GM19099 (cell line): ENCODE data around the gene OPCML.

ENCODE experiments used
- POLR2A ChIP-seq: IDR thresholded peaks from 3 replicates; pipeline ENCODE4 v1.6.1; 2011; ENCODE audit warnings: low read depth; ENCODE audit not compliant: insufficient read length; ENCODE audit errors: extremely low read depth

Gene OPCML

DNA sequence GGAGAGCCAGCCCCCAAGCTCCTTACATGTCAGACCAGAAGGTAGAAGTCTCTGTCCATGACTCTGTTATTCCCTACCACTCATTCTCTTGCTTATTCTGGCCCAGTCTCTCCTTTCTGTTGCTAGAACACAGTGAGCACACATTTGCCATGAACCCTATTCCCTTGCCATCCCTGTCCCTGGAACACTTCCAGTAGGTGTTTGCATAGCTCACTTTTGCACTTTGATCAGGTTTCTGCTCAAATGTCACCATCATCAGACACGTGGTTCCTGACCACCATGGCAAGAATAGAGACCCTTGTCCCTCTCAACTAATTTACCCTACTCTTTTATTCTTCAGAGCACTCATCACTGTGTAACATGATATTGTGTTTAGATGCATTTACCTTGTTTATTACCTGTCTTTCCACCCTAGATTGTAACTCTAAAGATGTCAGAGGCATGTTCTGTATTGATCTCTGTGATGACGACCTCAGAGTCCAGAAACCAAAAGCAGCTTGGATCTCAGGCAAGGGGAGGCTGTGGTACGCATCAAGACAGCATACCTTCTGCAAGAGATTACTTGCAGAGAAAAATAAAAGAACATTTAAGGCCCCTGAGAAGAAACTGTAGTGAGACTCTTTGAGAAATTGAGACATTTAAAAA, 606.4 kb downstream of the OPCML start:
- TF ChIP-seq POLR2A = no peak

DNA sequence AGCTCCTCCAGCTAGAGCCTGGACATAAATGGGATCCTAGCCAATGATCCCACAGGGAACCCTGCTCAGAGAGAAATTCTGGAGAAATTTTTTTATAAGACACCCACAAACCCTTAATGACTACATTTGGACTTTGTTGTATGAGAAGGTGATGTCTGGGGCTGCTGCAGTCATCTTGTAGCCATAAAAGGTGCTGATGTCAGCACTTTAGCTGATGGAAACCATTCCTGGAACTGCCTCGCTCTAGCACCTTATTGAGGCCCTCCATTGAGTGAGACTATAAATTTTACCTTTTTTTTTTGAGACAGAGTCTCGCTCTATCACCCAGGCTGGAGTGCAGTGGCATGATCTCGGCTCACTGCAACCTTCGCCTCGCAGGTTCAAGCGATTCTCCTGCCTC, 610.7 kb downstream of the OPCML start:
- TF ChIP-seq POLR2A = no peak

DNA sequence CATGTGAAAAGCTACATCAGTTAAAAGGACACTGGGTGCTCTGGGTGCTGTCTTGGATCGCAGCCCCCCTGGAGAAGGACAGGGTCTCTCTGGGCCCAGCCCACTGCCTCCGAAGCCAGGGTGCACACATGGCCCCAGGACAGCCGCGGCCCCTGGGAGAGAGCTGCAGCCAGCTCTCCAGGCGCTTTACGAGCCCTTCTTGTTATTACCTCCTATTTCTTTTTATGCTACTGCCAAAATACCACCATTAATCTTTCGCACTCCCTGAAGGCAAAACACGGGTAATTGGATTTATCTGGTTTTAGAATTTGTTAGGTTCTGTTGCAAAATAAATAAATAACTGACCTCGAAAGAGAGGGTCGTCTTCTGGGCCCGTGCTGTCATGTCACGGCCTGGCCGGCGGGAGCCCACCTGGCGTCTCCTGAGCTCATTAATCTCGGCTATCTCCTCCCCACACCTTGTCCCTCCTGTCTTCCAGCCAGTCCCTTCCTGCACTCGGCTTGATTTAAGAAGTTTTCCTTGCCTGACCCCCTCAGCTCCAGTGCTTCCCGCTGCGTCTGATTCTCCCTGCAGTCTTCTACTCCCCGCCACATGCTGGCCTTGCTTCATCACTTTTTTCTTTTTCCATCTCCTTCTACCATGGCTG, 611.7 kb downstream of the OPCML start:
- TF ChIP-seq POLR2A = no peak

DNA sequence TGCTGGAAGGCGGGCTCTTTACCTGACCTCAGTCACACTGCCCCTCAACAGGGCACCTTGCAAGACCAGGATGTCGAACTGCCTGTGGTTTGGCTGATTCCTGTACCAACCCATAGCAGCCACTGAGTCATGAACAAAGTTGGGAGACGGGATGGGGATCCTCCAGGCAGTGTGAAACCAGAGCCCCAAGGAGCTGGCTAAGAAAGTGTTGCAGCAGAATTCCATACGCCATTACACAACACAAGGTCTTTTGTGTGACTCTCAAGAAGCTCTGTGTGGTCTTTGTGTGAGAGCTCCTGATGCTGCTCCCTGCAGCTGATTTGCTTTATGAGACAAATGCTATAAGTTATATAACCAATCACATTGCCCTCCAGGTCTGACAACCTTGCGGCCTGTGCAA, 617.7 kb downstream of the OPCML start:
- TF ChIP-seq POLR2A = no peak

DNA sequence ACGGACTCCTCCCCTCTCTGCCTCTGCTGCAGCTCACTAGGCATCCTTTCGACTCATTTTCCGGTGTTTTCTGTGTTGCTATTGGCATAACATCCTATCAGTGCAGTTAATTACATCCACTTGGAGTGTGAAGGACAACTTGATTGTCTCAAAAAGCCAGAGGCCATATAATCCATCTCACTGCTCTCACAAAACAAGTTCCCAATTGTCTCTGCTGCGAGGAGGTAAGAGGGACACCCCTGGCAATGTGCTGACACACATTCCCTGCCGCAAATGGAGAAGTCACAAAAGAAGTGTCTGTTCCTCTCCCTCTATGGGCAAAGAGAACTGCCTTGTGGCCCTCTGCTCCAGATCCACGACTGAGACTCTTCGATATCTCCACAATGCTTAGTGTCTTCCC, 618.4 kb downstream of the OPCML start:
- TF ChIP-seq POLR2A = no peak

DNA sequence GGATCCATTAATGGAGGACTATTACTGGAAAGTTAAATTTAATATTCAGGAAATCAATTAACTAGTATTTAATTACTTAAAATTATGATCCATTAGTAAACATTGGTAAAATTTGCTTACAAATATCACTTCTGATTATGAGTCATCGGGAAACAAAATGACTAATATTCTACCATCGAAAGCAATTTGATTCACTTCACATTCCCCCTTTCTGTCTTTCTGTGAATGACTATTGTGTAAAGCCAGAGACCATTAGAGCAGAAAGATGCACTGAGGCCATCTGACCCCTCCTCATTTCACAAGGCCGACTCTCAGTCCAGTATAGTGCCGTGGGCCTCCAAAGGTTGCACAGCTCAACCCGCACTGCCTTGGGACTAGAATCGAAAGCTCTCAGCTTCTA, 619.0 kb downstream of the OPCML start:
- no peak for TF ChIP-seq POLR2A

DNA sequence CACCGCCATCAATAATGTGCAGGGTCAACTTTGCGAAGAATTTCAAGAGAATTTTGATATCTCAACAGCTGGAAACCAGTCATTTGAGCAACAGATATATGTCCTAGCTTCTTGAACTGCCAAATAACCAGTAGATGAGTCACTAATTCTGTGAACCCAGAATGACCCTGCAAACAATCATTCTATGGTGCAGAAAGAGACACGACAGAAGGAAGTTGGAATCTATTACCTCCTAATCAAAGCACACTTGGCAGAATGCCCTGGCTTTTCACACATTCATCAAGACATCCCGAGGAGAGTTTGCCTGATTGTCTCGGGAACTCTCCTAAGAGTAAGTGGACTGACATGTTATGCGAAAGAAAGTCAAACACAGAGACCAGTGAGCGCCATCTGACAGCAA, 621.1 kb downstream of the OPCML start:
- no peak for TF ChIP-seq POLR2A

DNA sequence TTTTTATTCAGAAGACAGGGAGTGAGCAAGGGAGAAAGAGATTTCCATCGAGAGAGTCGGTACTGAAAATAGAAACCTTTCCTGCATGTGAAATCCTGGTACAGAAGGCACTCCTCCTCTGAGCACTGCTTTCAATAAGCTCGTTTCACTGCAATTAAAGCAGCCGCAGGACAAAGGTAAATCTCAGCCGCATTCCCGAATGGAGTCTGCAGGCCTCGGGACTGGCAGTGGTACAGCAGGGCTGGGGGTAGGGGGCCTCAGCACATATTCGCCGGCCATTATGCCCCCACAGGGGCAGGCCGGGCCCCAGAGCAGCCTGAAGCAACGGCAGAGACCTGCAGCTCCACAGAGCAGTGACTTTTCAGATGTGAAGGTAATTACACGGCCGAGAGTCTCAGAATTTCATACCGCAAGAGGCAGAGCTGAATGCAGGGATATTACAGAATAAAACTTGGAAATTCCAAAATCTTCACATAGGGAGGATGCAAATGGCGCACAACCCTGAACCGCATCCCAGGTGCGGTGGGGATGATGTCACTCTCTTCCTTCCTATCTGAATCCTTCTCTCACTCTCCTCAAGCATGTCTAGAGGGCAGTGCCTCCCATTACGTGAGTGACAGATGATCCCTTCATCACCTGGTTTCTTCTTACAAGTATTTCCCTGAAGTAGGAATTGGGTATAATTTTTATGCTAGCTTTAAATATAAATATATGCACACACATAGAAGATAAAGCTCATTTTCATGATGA, 622.1 kb downstream of the OPCML start:
- no peak for TF ChIP-seq POLR2A

DNA sequence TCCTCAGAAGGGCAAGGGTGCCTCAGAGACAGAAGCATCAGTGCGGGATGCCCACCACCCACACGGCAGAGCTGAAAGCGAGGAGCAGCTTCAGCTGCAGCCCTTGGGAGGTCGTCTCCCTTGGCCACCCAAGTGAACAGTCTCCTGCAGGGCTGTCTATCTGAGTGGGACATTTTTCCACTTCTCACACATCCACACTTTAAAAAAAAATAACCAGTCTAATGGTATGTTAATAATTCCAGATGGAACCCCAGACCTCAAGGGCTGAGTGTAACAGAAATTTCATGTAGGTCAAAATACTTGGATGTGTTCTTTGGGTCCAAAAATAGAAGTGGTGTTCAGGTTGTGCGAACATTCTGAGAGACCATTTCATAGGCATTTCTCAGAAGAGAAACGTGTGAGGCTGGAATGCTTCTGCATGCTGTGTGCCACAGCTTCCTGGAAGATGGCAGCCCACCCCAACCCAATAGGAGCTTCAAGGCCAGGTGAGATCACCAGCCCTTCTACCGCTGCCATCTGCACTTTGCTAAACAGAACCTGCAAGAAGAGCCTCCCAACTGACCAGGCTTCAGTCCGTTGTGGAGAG, 623.2 kb downstream of the OPCML start:
- no peak for TF ChIP-seq POLR2A

DNA sequence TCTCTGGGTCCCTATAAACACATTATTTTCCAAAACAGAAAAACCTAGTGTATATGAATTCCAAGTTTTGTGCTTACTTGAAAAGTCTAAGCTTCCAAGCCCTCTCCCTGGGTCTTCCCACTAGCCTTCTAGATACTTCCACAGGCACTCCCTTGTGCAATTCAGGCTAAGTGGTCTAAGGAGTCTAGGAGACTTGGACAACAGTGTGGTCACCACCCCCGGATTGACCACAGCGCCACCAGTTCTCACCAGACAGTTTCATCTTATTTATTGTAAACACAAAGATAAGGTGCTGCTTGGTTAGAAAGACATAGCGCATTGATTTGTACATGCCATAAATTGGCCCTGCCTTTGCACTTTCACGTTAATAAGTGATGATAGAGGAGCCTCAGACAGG, 623.9 kb downstream of the OPCML start:
- TF ChIP-seq POLR2A = no peak

DNA sequence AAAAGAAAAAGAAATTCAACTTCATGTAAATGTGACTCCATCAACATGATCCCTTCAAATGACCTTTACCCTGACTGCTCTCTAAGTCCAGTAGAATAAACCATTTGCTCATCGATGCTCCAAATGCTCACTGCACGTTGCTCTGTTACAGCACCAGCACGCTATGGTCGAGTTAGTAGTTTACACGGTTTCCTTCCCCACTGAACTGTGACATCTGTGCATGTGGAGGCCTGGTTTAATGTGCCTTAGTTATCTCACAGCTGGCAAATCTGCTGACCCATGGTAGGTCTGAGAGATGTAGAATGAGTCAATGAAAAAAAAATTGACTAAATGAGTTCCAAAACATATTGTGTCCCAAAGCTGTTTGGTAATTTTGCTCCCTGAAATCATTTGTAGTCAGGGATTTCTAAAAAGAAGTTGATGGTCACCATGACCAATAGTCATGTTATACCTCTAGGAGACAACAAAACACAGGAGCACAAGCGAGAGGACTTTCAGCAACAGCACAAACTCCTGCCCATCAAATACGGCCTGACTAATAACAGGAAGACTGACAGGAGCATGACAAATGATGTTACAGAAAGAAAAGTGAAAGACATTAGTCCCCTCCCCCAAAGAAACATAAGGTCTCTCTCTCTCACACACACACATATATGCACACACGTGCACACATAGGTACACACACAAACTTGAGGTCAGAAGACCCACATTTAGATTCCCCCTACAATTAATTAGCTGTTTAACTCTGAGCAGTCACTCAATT, 624.5 kb downstream of the OPCML start:
- no peak for TF ChIP-seq POLR2A

DNA sequence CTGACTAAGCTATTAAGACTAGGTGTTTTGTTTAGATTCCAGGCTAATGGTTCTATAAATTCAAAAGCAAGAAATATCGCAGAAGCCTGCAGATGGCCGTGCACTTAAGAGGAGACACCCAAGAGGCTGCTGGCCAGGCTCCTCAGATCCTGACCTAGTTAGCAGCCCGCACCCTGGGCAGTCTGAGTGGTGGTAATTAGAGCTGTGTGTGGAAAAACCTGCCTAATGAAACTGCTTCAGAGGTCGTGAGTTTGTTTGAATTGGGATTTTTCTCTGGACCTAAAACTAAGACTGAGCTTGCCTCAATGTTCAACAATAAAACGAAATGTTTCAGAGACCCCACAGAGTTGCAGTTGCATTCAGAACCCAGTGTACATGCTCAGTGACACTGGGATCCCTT, 627.7 kb downstream of the OPCML start:
- no peak for TF ChIP-seq POLR2A

DNA sequence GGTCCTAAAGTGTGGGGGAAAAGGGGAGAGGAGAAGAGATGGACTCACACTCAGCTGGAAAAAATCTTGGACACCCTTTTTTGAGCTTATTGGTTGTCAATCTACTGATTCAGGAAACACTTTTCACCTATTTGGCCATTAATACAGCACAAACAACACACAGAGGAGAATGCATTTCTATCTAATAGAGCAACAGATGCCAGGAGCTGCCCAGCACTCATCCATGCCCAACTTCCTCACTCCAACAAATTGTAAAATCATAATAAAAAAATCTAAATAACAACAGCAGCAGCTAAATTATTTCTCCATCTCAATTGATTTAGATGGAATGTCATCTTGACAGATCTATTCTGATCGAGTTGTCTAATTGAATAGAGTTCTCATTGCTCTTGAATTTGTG, 628.2 kb downstream of the OPCML start:
- TF ChIP-seq POLR2A = no peak

DNA sequence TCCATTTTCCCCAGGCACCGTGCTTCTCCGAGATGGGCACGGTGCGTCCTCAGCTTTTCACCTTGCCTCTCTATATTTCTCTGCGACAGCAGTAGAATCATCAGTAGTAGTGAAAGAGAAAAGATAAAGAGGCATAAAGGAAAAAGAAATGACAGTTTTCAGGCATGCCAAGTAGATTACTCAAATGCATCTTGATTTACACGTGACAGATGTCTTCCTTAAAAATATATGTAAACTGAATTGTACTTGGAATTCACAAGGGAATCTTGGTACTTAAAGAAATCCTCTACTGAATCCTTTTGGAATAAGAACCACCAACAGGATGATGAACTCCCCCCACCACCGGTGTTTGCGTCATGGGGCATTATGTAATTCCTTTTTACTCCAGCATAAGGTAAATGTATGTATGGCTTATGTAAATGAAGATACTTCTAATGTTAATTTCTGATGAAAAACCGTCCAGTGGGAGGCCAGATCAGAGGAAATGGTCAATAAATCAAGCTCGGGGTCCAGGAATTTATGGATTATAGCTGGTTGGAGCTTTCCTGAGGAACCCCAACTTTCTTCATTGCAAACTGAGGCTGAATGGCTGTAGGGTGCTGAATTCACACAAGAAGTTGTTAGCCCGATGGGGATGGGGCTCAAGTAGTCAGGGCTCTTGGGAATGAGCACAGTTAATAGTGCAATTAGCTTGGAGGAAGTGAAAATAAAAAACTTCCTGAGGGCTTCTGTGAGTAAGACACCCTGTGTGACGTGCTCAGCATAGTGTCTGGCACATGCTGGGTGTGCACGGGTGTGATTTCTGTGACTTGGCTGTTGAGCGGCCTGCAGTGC, 630.4 kb downstream of the OPCML start:
- TF ChIP-seq POLR2A = no peak
